ENCODE data around the gene MICU1. TPM values are rescaled to one million over a fixed set of nuclear protein-coding genes. Genes with fewer than 3 reads are reported as not detected.

MICU1 gene
- total and polyA plus RNA-seq, 2 of the 13 experiments (the other 11 are each of a cell fraction or from before 2014, with no cell fraction given): 32.5 to 56.1 TPM

- TF ChIP-seq AKNA (CRISPR knock-in tag; IDR thresholded peaks at IDR 0.05; ENCODE audit: borderline replicate concordance) (no peak), FOXO4 (CRISPR knock-in tag; conservative IDR thresholded peaks at IDR 0.05) (no peak), ZNF639 (CRISPR knock-in tag; conservative IDR thresholded peaks at IDR 0.05) (no peak), DRAP1 (CRISPR knock-in tag; IDR thresholded peaks at IDR 0.05) (0 out of 2 replicates have a peak, but pooled peaks have one; percentile 16), POGZ (CRISPR knock-in tag; IDR thresholded peaks at IDR 0.05) (no peak), EP300 (IDR thresholded peaks at IDR 0.05; ENCODE audit: low read depth in 2 of 2, low read length in 2 of 2) (0 out of 4 replicates have a peak, but pooled peaks of 1 of the 2 experiments have one; percentile 29), EP300 (CRISPR knock-in tag; IDR thresholded peaks at IDR 0.05; ENCODE audit: borderline replicate concordance) (no peak), ZNF17 (CRISPR knock-in tag; IDR thresholded peaks at IDR 0.05) (no peak), MYPOP (CRISPR knock-in tag; IDR thresholded peaks at IDR 0.05) (no peak), CHD4 (IDR thresholded peaks at IDR 0.05; ENCODE audit: borderline replicate concordance, low read length) (no peak), ISX (CRISPR knock-in tag; conservative IDR thresholded peaks at IDR 0.05) (no peak), ASH2L (IDR thresholded peaks at IDR 0.05; ENCODE audit: insufficient read length, low read depth, low read length) (peak; percentile 60), SMAD9 (CRISPR knock-in tag; IDR thresholded peaks at IDR 0.05) (no peak), ZBTB7A (CRISPR knock-in tag; IDR thresholded peaks at IDR 0.05) (no peak), PLSCR1 (CRISPR knock-in tag; IDR thresholded peaks at IDR 0.05; ENCODE audit: borderline replicate concordance) (no peak), GZF1 (CRISPR knock-in tag; IDR thresholded peaks at IDR 0.05) (no peak), BRF2 (CRISPR knock-in tag; IDR thresholded peaks at IDR 0.05) (no peak), ZNF674 (CRISPR knock-in tag; IDR thresholded peaks at IDR 0.05; ENCODE audit: low read depth) (no peak), ZNF703 (CRISPR knock-in tag; IDR thresholded peaks at IDR 0.05; ENCODE audit: borderline replicate concordance) (no peak)
These were observed 100.2 kb downstream of the MICU1 start (continued) for GRCh38 chr10:72525689-72526088.

Measured in HepG2 (cell line).